GM23338 (cell line): ENCODE measurements around the gene SLC6A19. TPM values are rescaled to one million over a fixed set of nuclear protein-coding genes. Genes with fewer than 3 reads are reported as not detected.

Source experiments
- ATAC-seq: fragments of 200-7000 bp; cut with Tn5 transposase; 3 replicates; pipeline ENCODE4 v1.9.1; 2020
- DNase-seq: peaks from one replicate; pipeline ENCODE4 v3.0.0-alpha.2; 2015; ENCODE audit warnings: low spot score
- H2AFZ ChIP-seq: fragments of 200-600 bp; sonication (generic); 2 replicates; pipeline ENCODE4 v1.8.0; 2016; ENCODE audit warnings: antibody characterized with exemption, mild to moderate bottlenecking, moderate library complexity
- H3F3A ChIP-seq: fragments of 200-600 bp; sonication (generic); replicated peaks from 2 replicates; pipeline ENCODE4 v1.8.0; 2017; ENCODE audit warnings: antibody characterized with exemption, mixed run types, low read depth
- H3K27ac ChIP-seq: fragments of 200-600 bp; sonication (generic); 2 replicates; pipeline ENCODE4 v1.6.1; 2016; ENCODE audit warnings: low read depth
- H3K27me3 ChIP-seq: fragments of 200-600 bp; sonication (generic); 2 replicates; pipeline ENCODE4 v1.8.0; 2016; ENCODE audit warnings: mild to moderate bottlenecking, mixed run types, moderate library complexity; ENCODE audit not compliant: insufficient read depth
- H3K36me3 ChIP-seq: fragments of 200-600 bp; sonication (generic); 2 replicates; pipeline ENCODE4 v1.8.0; 2016; ENCODE audit warnings: mild to moderate bottlenecking; ENCODE audit not compliant: insufficient read depth
- H3K4me1 ChIP-seq: fragments of 200-600 bp; sonication (generic); 2 replicates; pipeline ENCODE4 v1.8.0; 2016; ENCODE audit warnings: mild to moderate bottlenecking, moderate library complexity; ENCODE audit not compliant: insufficient read depth
- H3K4me2 ChIP-seq: fragments of 200-600 bp; sonication (generic); 2 replicates; pipeline ENCODE4 v1.7.1; 2017; ENCODE audit warnings: mixed run types
- H3K4me3 ChIP-seq: fragments of 200-600 bp; sonication (generic); 2 replicates; pipeline ENCODE4 v1.6.1; 2016; ENCODE audit warnings: mixed run types
- H3K79me2 ChIP-seq: fragments of 200-600 bp; sonication (generic); replicated peaks from 2 replicates; pipeline ENCODE4 v1.8.0; 2017; ENCODE audit warnings: mild to moderate bottlenecking; ENCODE audit not compliant: insufficient read depth
- H3K9me2 ChIP-seq: fragments of 200-600 bp; sonication (generic); 2 replicates; pipeline ENCODE4 v1.8.0; 2017; ENCODE audit not compliant: insufficient read depth
- H4K20me1 ChIP-seq: fragments of 200-600 bp; sonication (generic); replicated peaks from 2 replicates; pipeline ENCODE4 v1.8.0; 2017; ENCODE audit warnings: mild to moderate bottlenecking; ENCODE audit not compliant: insufficient read depth
- H3K27ac Mint-ChIP-seq: 2 replicates; pipeline ENCODE4 v1.8.0; 2020; ENCODE audit warnings: inconsistent platforms, mild to moderate bottlenecking, moderate library complexity, mixed read lengths
- H3K27me3 Mint-ChIP-seq: 3 replicates; pipeline ENCODE4 v1.8.0; 2022; ENCODE audit warnings: low read depth, mild to moderate bottlenecking, moderate library complexity, mixed read lengths, inconsistent platforms; ENCODE audit not compliant: insufficient read depth, poor library complexity
- H3K36me3 Mint-ChIP-seq: 3 replicates; pipeline ENCODE4 v1.8.0; 2021; ENCODE audit warnings: low read depth, mild to moderate bottlenecking, inconsistent platforms, moderate library complexity, mixed read lengths
- H3K4me1 Mint-ChIP-seq: 3 replicates; pipeline ENCODE4 v1.8.0; 2020; ENCODE audit warnings: mild to moderate bottlenecking, inconsistent platforms, mixed read lengths
- H3K4me3 Mint-ChIP-seq: 3 replicates; pipeline ENCODE4 v1.8.0; 2021; ENCODE audit warnings: moderate library complexity, mild to moderate bottlenecking, inconsistent platforms, mixed read lengths
- H3K9me3 Mint-ChIP-seq: 3 replicates; pipeline ENCODE4 v1.8.0; 2020; ENCODE audit warnings: moderate library complexity, mild to moderate bottlenecking, inconsistent platforms, mixed read lengths
- EZH2 ChIP-seq: fragments of 200-600 bp; sonication (generic); IDR thresholded peaks from one replicate; pipeline ENCODE4 v1.8.0; 2017; ENCODE audit warnings: antibody characterized with exemption, mild to moderate bottlenecking, low read depth; ENCODE audit not compliant: unreplicated experiment
- EZH2phosphoT487 ChIP-seq: fragments of 200-600 bp; sonication (generic); IDR thresholded peaks from one replicate; pipeline ENCODE4 v1.8.1; 2018; ENCODE audit warnings: antibody characterized with exemption; ENCODE audit not compliant: unreplicated experiment
- JUNB ChIP-seq: IDR thresholded peaks from one replicate; pipeline ENCODE4 v1.6.1; 2016; ENCODE audit warnings: antibody characterized with exemption; ENCODE audit not compliant: unreplicated experiment
- POLR2AphosphoS5 ChIP-seq: IDR thresholded peaks from 2 replicates; pipeline ENCODE4 v1.6.1; 2016; ENCODE audit warnings: antibody characterized with exemption, low read depth
- ZNF331 ChIP-seq: fragments of 250-450 bp; sonication (Bioruptor Pico); IDR thresholded peaks from 2 replicates; pipeline ENCODE4 v1.5.0; 2020; ENCODE audit warnings: low read depth, mild to moderate bottlenecking, moderate library complexity
- ZNF462 ChIP-seq: fragments of 250-450 bp; sonication (Bioruptor Pico); IDR thresholded peaks from 2 replicates; pipeline ENCODE4 v1.5.0; 2020; ENCODE audit warnings: mild to moderate bottlenecking, moderate library complexity
- polyA plus RNA-seq: library from polyadenylated mRNA; unstranded; fragments of >200 nt; fragmentation: Nextera tagmentation; extraction: Ambion mirVana; gene quantifications from 2 replicates; pipeline ENCODE4 v1.2.1, GENCODE V29; 2016
- total RNA-seq: library from RNA; depleted of rRNA; stranded (reverse); fragments of >200 nt; shearing (Covaris generic); gene quantifications from 2 replicates; pipeline ENCODE4 v1.2.3, GENCODE V29; 2014
- TF ChIP-seq, protein P1 (sequence below): IDR thresholded peaks from one replicate; pipeline ENCODE4 v1.6.1; 2018; ENCODE audit warnings: antibody characterized with exemption; ENCODE audit not compliant: unreplicated experiment

Gene SLC6A19
- total and polyA plus RNA-seq, 2 experiments from 2014 or later, result not detected

GRCh38 chr5:1257841-1258240 lies 56.4 kb downstream of the SLC6A19 start (continued):
- TF ChIP-seq, protein P1, sequence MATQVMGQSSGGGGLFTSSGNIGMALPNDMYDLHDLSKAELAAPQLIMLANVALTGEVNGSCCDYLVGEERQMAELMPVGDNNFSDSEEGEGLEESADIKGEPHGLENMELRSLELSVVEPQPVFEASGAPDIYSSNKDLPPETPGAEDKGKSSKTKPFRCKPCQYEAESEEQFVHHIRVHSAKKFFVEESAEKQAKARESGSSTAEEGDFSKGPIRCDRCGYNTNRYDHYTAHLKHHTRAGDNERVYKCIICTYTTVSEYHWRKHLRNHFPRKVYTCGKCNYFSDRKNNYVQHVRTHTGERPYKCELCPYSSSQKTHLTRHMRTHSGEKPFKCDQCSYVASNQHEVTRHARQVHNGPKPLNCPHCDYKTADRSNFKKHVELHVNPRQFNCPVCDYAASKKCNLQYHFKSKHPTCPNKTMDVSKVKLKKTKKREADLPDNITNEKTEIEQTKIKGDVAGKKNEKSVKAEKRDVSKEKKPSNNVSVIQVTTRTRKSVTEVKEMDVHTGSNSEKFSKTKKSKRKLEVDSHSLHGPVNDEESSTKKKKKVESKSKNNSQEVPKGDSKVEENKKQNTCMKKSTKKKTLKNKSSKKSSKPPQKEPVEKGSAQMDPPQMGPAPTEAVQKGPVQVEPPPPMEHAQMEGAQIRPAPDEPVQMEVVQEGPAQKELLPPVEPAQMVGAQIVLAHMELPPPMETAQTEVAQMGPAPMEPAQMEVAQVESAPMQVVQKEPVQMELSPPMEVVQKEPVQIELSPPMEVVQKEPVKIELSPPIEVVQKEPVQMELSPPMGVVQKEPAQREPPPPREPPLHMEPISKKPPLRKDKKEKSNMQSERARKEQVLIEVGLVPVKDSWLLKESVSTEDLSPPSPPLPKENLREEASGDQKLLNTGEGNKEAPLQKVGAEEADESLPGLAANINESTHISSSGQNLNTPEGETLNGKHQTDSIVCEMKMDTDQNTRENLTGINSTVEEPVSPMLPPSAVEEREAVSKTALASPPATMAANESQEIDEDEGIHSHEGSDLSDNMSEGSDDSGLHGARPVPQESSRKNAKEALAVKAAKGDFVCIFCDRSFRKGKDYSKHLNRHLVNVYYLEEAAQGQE, result no peak

DNA sequence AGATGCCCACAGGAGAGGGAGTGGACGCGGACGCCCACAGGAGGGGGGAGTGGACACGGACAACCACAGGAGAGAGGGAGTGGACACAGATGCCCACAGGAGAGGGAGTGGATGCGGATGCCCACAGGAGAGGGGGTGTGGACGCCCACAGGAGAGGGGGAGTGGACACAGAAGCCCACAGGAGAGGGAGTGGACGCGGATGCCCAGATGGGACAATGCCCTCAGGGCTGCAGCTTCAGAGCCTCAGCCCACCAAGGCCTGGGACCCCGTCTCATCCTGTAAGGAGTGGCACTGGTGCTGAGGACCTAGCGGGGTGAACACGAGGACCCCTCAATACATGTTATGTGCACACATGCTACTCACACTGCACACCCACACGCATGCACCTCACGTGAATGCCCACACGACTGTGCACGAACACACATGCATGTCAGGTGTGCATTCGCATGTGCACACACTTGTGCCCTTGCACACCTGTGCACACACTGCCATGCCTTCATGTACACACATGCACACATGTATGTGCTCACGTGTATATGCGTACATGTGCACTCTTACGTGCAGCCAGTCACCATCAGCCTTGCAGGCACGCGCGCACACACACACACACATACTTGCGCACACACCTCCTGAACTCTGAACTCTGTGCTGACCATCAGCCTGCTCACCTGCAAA lies 58.5 kb downstream of the SLC6A19 start:
- H3K27me3 ChIP-seq, result no peaks in the 10 kb centered on the region
- Mint-ChIP-seq H3K4me1 (no peaks in the 10 kb centered on the region; the same call in 2 of the 3 replicates), H3K36me3 (peaks cover 58% of the 10 kb centered on the region), H3K27me3 (peaks cover 12% of the 10 kb centered on the region), H3K27ac (no peak overlapping the region), H3K4me3 (no peak overlapping the region), H3K9me3 (peaks cover 20% of the 10 kb centered on the region; the same call in 2 of the 3 replicates)
- ATAC-seq (no peak), DNase-seq (no peak)
- no peak overlapping the region for H2AFZ ChIP-seq
- H3K27ac ChIP-seq, result no peak overlapping the region
- no peaks in the 10 kb centered on the region for H3K4me1 ChIP-seq
- no peaks in the 10 kb centered on the region for H3K9me2 ChIP-seq
- H3K4me2 ChIP-seq, result no peak overlapping the region
- no peaks in the 10 kb centered on the region for H3F3A ChIP-seq
- no peak overlapping the region for H3K4me3 ChIP-seq
- H3K36me3 ChIP-seq, result peaks cover 16% of the 10 kb centered on the region
- TF ChIP-seq ZNF331 (CRISPR knock-in tag) (no peak), POLR2AphosphoS5 (no peak), EZH2phosphoT487 (no peak), EZH2 (no peak), JUNB (no peak), ZNF462 (no peak)
- H4K20me1 ChIP-seq, result no peaks in the 10 kb centered on the region
- no peaks in the 10 kb centered on the region for H3K79me2 ChIP-seq
